H1 (cell line): Measurements from ENCODE around the gene KCNQ1.

ENCODE experiments used
- CHD1 ChIP-seq: IDR thresholded peaks from 2 replicates; pipeline ENCODE4 v1.6.1; 2012; ENCODE audit warnings: low read depth, low read length, improper control_type of control experiment
- EZH2 ChIP-seq: fragments of 200-600 bp; sonication (generic); IDR thresholded peaks from 2 replicates; pipeline ENCODE4 v1.7.1; 2012; ENCODE audit warnings: low read depth, mild to moderate bottlenecking, moderate library complexity, low read length, inconsistent platforms; ENCODE audit not compliant: severe bottlenecking
- POLR2A ChIP-seq, 2 experiments: IDR thresholded peaks; 1 replicate in 1 of 2; 2 replicates in 1 of 2; pipeline ENCODE4 v1.6.1; 2011; ENCODE audit warnings: low read depth in 2 of 2, low read length in 2 of 2, mild to moderate bottlenecking in 2 of 2; ENCODE audit errors: control extremely low read depth in 1 of 2
- POLR2AphosphoS5 ChIP-seq: IDR thresholded peaks from 2 replicates; pipeline ENCODE4 v1.6.1; 2011; ENCODE audit warnings: low read depth, low read length
- TAF1 ChIP-seq: IDR thresholded peaks from 2 replicates; pipeline ENCODE4 v1.6.1; 2011; ENCODE audit warnings: mild to moderate bottlenecking, low read depth, low read length
- TBP ChIP-seq: IDR thresholded peaks from 2 replicates; pipeline ENCODE4 v1.6.1; 2011; ENCODE audit warnings: low read depth, low read length, improper control_type of control experiment
- TCF12 ChIP-seq: IDR thresholded peaks from 2 replicates; pipeline ENCODE4 v1.6.1; 2011; ENCODE audit warnings: low read depth, mild to moderate bottlenecking, low read length
- ZNF274 ChIP-seq: IDR thresholded peaks from 2 replicates; pipeline ENCODE4 v1.7.0; 2012; ENCODE audit warnings: low read length, borderline replicate concordance; ENCODE audit errors: extremely low read depth
- TF ChIP-seq, protein P1 (sequence below): IDR thresholded peaks from 2 replicates; pipeline ENCODE4 v1.6.1; 2012; ENCODE audit warnings: inconsistent platforms
- TF ChIP-seq, protein P2 (sequence below), 3 experiments: IDR thresholded peaks; 1 replicate in 2 of 3; 2 replicates in 1 of 3; pipeline versions ENCODE4 v1.5.1 to v1.6.1; 2011; ENCODE audit warnings: low read length in 3 of 3, mild to moderate bottlenecking in 3 of 3, inconsistent platforms in 2 of 3, low read depth in 1 of 3, moderate library complexity in 1 of 3; ENCODE audit not compliant: insufficient read depth in 1 of 3; ENCODE audit errors: control extremely low read depth in 1 of 3
- TF ChIP-seq, protein P3 (sequence below): IDR thresholded peaks from 2 replicates; pipeline ENCODE4 v1.6.1; 2012; ENCODE audit warnings: inconsistent platforms
- TF ChIP-seq, protein P4 (sequence below): IDR thresholded peaks from 2 replicates; pipeline ENCODE4 v1.6.1; 2011; ENCODE audit warnings: low read length, improper control_type of control experiment

GRCh38 chr11:2804189-2804588, 359.4 kb downstream of the KCNQ1 start:
- no peak for TF ChIP-seq POLR2A (IDR thresholded peaks at IDR 0.05; ENCODE audit: control extremely low read depth in 1 of 2, low read depth in 2 of 2, low read length in 2 of 2)
- TF ChIP-seq, protein P1, sequence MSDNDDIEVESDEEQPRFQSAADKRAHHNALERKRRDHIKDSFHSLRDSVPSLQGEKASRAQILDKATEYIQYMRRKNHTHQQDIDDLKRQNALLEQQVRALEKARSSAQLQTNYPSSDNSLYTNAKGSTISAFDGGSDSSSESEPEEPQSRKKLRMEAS = no peak
- TF ChIP-seq, protein P2, sequence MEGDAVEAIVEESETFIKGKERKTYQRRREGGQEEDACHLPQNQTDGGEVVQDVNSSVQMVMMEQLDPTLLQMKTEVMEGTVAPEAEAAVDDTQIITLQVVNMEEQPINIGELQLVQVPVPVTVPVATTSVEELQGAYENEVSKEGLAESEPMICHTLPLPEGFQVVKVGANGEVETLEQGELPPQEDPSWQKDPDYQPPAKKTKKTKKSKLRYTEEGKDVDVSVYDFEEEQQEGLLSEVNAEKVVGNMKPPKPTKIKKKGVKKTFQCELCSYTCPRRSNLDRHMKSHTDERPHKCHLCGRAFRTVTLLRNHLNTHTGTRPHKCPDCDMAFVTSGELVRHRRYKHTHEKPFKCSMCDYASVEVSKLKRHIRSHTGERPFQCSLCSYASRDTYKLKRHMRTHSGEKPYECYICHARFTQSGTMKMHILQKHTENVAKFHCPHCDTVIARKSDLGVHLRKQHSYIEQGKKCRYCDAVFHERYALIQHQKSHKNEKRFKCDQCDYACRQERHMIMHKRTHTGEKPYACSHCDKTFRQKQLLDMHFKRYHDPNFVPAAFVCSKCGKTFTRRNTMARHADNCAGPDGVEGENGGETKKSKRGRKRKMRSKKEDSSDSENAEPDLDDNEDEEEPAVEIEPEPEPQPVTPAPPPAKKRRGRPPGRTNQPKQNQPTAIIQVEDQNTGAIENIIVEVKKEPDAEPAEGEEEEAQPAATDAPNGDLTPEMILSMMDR (IDR thresholded peaks at IDR 0.05; ENCODE audit: control extremely low read depth in 1 of 3, insufficient read depth in 1 of 3, low read depth in 1 of 3, low read length in 3 of 3) = no peak
- TF ChIP-seq TAF1 = no peak
- no peak for TF ChIP-seq CHD1
- TF ChIP-seq, protein P3, sequence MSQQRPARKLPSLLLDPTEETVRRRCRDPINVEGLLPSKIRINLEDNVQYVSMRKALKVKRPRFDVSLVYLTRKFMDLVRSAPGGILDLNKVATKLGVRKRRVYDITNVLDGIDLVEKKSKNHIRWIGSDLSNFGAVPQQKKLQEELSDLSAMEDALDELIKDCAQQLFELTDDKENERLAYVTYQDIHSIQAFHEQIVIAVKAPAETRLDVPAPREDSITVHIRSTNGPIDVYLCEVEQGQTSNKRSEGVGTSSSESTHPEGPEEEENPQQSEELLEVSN = no peak
- TF ChIP-seq, protein P4, sequence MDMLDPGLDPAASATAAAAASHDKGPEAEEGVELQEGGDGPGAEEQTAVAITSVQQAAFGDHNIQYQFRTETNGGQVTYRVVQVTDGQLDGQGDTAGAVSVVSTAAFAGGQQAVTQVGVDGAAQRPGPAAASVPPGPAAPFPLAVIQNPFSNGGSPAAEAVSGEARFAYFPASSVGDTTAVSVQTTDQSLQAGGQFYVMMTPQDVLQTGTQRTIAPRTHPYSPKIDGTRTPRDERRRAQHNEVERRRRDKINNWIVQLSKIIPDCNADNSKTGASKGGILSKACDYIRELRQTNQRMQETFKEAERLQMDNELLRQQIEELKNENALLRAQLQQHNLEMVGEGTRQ = no peak
- no peak for TF ChIP-seq EZH2
- TF ChIP-seq POLR2AphosphoS5 = no peak
- TF ChIP-seq TCF12 = no peak
- TF ChIP-seq ZNF274 = no peak
- TF ChIP-seq TBP = no peak
